GM19395 (cell line): ENCODE measurements around the gene GCK.
A peak's percentile ranks its signal among the peaks of the same experiment; 100 is the strongest.
"Not testable (repeated sequence)": the region's sequence is repeated elsewhere in the genome, so short reads cannot be mapped to it uniquely, and the experiment has no call there.

Experiments
- ATAC-seq: cut with Tn5 transposase; IDR thresholded peaks from one replicate; pipeline ENCODE4 v1.9.1; 2021; ENCODE audit warnings: mild to moderate bottlenecking, moderate library complexity; ENCODE audit not compliant: unreplicated experiment

The GCK gene

GRCh38 chr7:44210107-44210506 lies 20.9 kb upstream of the GCK start:
- ATAC-seq: no peak

GRCh38 chr7:44208085-44208484 lies 18.8 kb upstream of the GCK start:
- ATAC-seq: no peak

DNA sequence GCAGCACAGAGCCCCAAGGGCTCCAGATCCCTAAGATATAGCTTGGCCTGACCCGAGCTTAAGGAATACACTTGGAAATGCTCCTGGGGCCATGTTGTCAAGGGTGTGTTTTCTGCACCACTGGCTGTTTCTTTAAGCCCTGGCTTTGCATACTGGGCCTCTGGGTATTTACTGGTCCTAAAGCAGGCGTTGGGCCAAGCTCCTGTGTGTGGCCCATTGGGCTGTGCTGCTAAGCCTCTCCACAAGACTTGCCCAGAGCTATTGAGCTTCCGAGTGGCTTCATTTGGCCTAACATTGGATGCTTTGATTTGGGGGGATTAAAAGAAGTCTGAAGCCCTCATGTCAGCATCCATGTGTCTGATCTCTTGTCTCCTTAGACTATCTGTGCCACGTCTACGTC lies 16.8 kb upstream of the GCK start:
- no peak for ATAC-seq

DNA sequence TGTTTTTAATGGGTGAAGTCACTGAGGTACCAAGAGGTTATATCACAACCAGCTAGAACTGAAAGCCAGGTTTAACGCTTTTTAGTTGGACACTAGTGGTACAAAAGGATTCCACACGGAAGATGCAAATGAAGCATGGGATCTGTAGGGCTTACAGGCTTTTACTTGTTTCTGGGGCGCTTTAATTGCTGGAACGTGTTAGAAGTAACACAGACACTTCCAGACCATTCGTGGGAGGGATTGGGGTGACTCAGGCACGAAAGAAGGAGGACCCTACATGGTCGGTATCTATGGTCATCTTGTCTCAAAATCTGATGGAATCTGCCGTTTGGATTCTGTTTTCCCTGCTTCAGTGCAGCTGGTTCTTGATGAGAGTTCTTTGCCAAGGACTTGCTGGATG lies 12.6 kb upstream of the GCK start:
- no peak for ATAC-seq

DNA sequence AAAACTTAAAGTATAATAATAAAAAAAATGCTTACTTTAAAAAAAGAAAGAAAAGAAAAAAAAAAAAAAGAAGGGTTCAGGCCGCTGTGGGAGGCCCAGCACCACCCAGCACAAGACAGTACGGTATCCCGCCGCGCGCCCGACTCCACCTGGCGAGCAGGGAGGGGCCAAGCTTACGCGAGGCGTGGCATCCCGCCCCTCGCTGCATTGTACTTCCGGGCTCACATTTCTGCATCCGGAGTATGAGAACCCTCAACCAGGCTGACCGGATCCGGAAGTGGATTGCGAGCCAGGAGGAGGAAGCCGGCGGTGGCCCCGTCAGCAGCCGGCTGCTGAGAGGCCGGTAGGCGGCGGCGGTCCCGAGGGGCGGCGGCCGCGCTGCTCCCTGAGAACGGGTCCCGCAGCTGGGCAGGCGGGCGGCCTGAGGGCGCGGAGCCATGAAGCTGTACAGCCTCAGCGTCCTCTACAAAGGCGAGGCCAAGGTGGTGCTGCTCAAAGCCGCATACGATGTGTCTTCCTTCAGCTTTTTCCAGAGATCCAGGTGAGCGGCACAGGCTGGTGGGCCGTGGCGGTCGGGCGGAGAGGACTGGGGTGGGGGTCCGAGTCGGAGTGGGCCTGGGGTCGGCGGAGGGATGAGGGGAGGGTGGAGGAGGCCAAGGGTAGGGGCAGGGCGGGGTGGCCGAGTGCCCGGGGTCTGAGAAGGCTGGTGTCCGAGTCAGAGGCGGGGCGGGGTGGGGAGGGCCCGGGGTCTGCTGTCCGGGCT lies 11.6 kb upstream of the GCK start, which contains the start of gene YKT6:
Gene YKT6 (plus strand): TSS at position 280 of the 763 bp plus-strand sequence. CDS start 158 bp downstream, at position 438.
- peak; percentile 99 for ATAC-seq

- not testable (repeated sequence) for ATAC-seq
These were observed 10.9 kb upstream of the GCK start for GRCh38 chr7:44200163-44200562.

GRCh38 chr7:44197474-44197873 lies 8.2 kb upstream of the GCK start:
- ATAC-seq: no peak

DNA sequence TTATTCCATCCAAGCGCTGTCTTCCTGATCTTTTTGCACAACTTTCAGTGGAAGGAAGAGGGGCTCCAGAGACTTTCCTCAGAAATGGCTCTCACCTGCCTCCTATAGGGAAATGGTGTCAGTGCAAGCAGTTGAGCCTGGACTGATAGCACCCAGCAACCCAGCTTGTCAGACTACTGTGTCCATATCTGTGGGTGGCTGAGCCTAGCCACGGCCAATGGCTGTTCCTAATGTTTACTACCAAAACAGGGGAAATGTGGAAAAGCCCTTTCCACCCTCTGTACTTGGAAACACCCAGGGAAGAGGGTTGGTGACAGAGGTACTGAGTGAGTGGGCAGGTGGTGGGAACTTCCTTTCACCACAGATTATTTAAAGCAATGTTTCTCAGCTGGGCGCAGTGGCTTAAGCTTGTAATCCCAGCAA lies 7.2 kb upstream of the GCK start:
- ATAC-seq: no peak

DNA sequence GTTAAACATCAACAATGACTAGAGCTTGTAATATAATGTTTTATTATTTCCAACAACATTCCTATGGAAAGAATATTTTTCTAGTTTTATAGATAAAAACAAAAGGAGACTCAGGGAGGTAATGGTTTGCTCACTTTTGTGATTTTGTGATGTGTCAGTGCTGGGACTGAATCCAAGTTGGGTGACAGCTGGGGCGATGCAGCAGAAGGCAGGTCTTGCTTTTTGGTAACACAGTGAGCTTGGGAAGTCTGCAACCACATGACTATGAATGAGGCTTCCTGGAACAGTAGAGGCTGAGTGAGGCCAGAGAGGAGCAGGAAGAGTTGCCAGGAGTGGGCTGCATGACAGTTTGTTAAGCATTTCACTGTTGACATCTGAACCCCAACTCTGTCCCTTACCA lies 6.7 kb upstream of the GCK start:
- no peak for ATAC-seq

- ATAC-seq: no peak
These were observed 5.4 kb upstream of the GCK start for GRCh38 chr7:44194562-44195145.

DNA sequence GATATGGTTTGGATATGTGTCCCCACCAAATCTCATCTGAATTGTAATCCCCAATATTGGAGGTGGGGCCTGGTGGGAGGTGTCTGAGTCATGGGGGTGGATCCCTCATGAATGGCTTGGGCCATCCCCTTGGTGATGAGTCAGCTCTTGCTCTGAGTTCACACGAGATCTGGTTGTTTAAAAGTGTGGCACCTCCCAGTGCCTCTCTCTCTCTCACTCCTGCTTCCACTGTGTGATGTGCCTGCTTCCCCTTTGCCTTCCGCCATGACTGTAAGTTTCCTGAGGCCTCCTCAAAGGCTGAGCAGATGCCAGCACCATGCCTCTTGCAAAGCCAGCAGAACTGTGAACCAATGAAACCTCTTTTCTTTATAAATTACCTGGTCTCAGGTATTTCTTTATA lies 4.8 kb upstream of the GCK start:
- no peak for ATAC-seq

DNA sequence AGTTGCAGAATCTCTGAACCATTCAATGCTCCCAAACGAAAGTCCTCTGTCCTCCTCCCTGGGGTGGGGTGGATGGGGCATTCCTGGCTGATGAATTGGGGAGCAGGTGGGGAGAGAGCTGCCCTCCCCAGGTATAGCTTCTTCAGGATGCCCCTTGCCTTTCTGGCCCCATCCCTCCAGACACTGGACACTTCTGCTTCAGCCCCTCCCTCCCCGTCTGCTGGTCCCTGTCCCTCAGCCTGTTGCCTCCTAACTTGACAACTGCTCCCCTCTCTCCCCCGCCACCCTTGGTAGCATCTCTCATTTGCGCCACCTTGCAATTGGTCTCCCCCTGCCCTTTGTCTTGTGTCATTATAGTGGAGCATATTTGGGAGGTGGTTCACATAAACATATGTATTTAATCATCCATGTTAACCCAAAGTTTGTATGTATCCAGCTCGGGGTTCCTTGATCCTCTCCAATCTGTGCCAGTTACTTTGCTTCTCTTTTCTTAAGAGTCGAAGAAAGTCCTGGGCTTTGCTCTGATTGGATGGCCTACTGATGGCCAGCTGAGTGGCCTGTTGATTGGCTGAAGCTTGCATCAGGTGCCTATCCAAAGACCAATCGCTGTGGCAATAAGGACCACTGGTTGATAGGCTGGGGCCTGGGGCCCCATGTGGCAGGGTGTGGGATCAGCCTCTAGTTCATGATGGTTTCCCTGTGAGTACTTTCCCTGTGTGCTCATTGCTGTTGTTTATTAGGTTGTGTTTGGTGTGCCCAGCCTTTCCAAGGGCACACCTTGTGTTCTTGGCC lies 4.0 kb upstream of the GCK start:
- no peak for ATAC-seq

- ATAC-seq: no peak
These were observed 1.9 kb upstream of the GCK start for GRCh38 chr7:44191171-44191570.

DNA sequence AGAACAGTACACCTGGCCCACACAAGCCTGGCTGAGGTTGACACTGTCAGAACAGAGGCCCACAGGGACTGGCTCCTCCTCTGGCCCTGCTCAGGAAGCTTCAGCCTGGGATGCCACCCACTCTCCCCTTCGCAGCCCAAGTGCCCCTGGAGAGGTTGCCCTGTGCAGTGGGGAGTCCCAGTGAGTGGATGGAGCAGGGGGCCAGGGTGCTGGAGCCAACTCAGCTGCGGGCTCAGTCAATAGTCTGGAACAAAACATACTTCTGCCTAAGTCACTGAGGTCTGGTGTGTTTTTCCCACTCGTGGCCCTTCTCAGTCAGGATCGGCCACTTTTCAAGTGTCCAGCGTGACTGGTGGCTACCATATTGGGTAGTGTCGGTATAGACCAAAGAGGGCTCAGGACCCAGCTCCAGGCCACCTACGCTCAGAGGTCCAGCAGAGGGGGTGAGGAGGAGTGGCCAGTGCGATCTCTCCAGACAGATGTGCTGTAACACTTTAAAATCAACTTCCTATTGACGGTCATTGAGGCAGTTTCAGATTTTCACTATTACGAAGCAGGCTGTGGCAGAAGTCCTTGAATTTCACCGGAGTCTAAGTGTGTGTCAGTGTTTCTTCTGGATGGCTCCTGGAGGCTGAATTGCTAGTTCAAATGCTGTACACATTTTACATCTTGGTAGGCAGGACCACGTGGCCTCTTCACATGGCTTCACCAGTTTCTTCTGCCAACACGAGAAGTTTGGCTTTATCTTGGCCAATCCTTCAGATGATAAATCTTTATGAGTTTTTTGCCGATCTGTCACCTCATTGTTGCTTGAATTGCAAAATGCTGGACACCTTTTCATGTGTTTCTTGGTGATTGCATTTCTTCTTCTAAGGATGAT lies 994 bp upstream of the GCK start:
- no peak for ATAC-seq

DNA sequence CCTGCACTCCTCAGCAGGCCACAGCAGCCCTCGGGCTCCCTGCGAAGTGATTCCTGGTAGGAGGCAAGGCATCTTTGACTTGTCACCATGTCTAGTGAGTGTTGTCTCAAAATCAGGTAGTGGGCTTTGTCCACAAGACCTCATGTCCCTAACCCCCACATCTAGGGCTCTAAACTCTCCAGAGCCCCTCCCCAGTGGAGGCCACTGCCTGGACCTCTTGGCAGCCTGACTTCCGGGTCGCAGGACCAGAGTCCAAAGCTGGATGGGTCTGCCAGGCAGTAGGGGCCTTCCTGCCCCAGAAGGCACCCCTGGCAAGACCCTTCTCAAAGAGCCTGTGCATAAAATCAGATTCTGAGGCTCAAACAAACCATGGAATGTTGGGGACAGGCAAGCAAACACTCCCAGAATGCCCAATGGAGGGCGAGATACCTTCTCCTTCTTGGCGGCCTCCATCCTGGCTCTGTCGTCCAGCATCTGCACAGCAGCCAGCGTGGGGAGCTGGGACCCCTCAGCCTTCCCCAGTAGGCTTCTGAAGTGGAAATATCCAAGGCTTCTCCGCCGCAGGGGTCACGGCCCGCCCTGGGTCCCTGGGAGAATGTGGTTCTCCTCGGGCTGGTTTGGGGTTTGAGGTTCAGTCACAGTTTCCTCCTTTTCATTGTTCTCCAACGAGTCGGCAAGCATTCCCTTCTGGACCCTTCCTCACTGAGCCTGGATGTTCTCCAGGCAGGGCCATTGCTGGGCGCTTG lies 586 bp downstream of the GCK start:
- ATAC-seq: no peak

- ATAC-seq: no peak
These were observed 1.4 kb downstream of the GCK start for GRCh38 chr7:44187636-44188416.

- ATAC-seq: no peak
These were observed 2.5 kb downstream of the GCK start for GRCh38 chr7:44186736-44187135.

GRCh38 chr7:44185729-44186128 lies 3.5 kb downstream of the GCK start:
- ATAC-seq: no peak

DNA sequence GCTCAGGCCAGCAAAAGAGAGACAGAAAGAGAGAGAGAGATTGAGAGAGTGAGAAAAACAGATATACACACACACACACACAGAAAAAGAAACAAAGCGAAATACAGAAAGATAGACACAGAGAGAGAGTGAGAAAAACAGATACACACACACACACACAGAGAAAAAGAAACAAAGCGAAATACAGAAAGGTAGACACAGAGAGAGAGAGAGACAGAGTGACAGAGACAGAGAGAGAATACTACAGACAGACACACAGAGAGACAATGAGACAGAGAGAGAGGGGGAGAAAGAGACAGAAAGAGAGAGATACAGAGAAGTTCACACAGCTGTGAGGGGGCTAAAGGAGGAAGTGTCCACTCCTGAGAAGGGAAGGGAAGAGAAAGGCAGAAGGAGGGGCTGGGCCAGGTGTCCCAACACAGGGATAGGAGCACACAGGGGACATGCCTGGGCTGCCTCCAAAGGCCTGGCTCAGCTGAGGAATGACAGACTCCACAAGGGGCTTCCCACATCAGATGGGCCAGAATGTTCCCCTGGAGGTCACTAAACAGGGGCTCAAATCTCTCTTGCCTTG lies 4.3 kb downstream of the GCK start:
- no peak for ATAC-seq
